Upper lobe of right lung (tissue), 1 donor: ENCODE data around the gene INTS11. TPM values are rescaled to one million over a fixed set of nuclear protein-coding genes. Genes with fewer than 3 reads are reported as not detected.
"Not testable (repeated sequence)": the region's sequence is repeated elsewhere in the genome, so short reads cannot be mapped to it uniquely, and the experiment has no call there.

Source experiments
- ATAC-seq: fragments of 200-7000 bp; cut with Tn5 transposase; one replicate; pipeline ENCODE4 v1.9.1; 2020; ENCODE audit warnings: mild to moderate bottlenecking, moderate library complexity
- DNase-seq: peaks from one replicate; pipeline ENCODE4 v3.0.0-alpha.2; 2020
- H3K27ac ChIP-seq: fragments of 200-600 bp; one replicate; pipeline ENCODE4 v1.8.0; 2022
- H3K27me3 ChIP-seq: fragments of 200-600 bp; one replicate; pipeline ENCODE4 v1.8.0; 2022; ENCODE audit warnings: mild to moderate bottlenecking
- H3K36me3 ChIP-seq: fragments of 200-600 bp; one replicate; pipeline ENCODE4 v1.8.0; 2022
- H3K4me1 ChIP-seq: fragments of 200-600 bp; one replicate; pipeline ENCODE4 v1.8.0; 2022
- H3K4me3 ChIP-seq: fragments of 200-600 bp; one replicate; pipeline ENCODE4 v1.8.0; 2022; ENCODE audit warnings: mild to moderate bottlenecking
- H3K9me3 ChIP-seq: fragments of 200-600 bp; one replicate; pipeline ENCODE4 v1.8.0; 2022
- intact Hi-C: fragments of 100-400 bp; cut with DNase I; formaldehyde crosslinking; loops from one replicate; pipeline ENCODE4 v1.11.0; 2022
- total RNA-seq: library from RNA; stranded (reverse); fragmentation: NEBNext Ultra II Directional; extraction: Animal tissue kit (Norgen Biotek cat#: 25700); gene quantifications from one replicate; pipeline ENCODE4 v1.2.1, GENCODE V29; 2021
- TF ChIP-seq, protein P1 (sequence below): fragments of 200-600 bp; IDR thresholded peaks from one replicate; pipeline ENCODE4 v1.8.0; 2022; ENCODE audit warnings: antibody characterized with exemption
- donor health status: DM: no; HTN: yes; CAD: no; lungs with severe emphysema.

INTS11 gene
- total RNA-seq, 1 donor from 2014 or later = 81.9 TPM

DNA sequence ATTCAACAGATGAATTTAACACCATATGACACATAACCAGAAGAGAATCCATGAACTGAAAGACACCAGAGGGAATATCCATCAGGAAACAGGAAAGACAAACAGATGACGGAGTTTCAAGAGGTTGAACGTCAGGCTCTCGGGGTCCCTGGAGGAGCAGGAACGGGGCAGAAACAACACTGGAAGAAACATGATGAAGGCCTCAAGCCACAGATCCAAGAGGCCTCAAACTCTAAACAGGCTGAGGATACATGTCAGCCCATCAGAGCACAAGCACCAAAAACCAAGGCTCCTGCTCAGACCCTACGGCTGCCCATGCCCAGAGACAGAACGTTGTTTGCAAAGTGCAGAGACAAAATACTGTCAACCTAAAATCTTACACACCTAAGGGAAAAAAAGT, 7.0 kb downstream of the INTS11 start:
- peak overlapping the region; percentile 72 for H3K27ac ChIP-seq
- intact Hi-C loops = no loop called here
- H3K9me3 ChIP-seq = no peaks in the 10 kb centered on the region
- DNase-seq (no peak), ATAC-seq (no peak)
- TF ChIP-seq, protein P1, sequence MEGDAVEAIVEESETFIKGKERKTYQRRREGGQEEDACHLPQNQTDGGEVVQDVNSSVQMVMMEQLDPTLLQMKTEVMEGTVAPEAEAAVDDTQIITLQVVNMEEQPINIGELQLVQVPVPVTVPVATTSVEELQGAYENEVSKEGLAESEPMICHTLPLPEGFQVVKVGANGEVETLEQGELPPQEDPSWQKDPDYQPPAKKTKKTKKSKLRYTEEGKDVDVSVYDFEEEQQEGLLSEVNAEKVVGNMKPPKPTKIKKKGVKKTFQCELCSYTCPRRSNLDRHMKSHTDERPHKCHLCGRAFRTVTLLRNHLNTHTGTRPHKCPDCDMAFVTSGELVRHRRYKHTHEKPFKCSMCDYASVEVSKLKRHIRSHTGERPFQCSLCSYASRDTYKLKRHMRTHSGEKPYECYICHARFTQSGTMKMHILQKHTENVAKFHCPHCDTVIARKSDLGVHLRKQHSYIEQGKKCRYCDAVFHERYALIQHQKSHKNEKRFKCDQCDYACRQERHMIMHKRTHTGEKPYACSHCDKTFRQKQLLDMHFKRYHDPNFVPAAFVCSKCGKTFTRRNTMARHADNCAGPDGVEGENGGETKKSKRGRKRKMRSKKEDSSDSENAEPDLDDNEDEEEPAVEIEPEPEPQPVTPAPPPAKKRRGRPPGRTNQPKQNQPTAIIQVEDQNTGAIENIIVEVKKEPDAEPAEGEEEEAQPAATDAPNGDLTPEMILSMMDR = no peak
- peaks cover 49% of the 10 kb centered on the region for H3K36me3 ChIP-seq
- H3K4me1 ChIP-seq = peaks cover 15% of the 10 kb centered on the region
- no peak overlapping the region for H3K4me3 ChIP-seq
- no peaks in the 10 kb centered on the region for H3K27me3 ChIP-seq

DNA sequence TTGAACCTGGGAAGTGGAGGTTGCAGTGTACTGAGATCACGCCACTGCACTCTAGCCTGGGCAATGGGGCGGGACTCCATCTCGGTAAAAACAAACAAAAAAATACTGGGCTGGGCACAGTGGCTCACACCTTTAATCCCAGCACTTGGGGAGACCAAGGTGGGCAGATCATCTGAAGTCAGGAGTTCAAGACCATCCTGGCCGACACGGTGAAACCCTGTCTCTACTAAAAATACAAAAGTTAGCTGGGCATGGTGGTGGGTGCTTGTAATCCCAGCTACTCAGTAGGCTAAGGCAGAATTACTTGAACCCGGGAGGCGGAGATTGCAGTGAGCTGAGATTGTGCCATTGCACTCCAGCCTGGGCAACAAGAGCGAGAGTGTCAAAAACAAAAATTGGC, 8.3 kb downstream of the INTS11 start:
- H3K27ac ChIP-seq, DNase-seq, H3K9me3 ChIP-seq, ATAC-seq, intact Hi-C loops, H3K27me3 ChIP-seq, H3K4me3 ChIP-seq: not testable (repeated sequence)
- Histone ChIP-seq H3K36me3 (peaks cover 60% of the 10 kb centered on the region), H3K4me1 (peaks cover 12% of the 10 kb centered on the region)

DNA sequence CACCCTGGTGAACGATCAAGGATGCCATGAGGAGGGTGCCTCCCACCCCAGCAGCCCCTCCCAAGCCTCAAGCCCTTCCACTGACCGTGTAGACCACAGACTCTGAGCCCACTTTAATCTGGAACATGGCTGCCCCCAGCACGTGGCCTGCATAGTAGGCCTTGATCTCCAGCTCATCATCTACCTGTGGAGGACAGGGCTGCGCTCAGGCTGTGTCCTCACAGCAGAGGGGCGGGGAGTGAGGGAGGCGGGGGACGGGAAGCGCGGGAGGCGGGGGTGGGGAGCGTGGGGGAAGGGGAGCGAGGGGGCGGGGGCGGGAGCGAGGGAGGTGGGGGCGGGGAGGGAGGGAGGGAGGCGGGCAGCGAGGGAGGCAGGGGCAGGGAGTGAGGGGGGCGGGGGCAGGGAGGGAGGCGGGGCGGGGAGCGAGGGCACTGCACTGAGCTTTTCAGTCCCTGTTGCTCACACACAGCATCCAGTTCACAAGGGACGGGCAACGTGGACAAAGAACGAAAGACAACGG, 9.0 kb downstream of the INTS11 start:
- Histone ChIP-seq H3K4me3 (no peak overlapping the region), H3K4me1 (peaks cover 7% of the 10 kb centered on the region), H3K36me3 (peaks cover 64% of the 10 kb centered on the region), H3K27ac (no peak overlapping the region), H3K9me3 (no peaks in the 10 kb centered on the region), H3K27me3 (no peaks in the 10 kb centered on the region)
- TF ChIP-seq, protein P1 = no peak
- no peak for ATAC-seq
- intact Hi-C loops = no loop called here
- DNase-seq = no peak

DNA sequence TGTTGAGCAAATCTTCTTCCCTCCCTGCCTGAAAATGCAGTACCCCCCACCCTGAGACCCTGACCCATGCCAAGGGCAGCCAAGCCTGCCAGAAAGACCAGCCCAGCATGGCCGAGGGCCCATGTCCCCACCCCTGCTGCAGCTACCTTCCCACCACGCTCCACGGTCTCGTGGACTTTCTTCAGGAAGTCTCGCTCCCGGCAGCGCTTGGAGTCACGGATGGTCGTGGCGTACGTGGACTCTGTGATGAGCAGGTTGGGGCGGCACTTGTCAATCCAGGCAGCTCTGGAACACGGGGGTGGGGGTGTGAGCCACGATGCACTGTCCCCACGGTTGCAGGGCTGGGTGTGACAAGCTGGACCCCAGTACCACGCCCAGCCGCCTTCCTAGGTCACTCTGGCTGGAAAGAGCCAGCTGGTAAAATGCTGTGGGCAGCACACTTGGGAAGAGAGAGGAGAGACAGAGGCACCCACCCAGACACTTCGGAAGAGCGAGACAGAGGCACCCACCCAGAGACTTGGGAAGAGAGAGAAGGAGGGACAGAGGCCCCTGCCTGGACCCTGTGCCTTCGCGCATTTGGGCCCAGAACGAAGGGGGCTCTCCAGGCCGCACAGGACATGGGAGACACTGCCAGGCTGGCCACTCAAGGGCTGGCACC, 9.7 kb downstream of the INTS11 start:
- H3K9me3 ChIP-seq = no peaks in the 10 kb centered on the region
- peaks cover 9% of the 10 kb centered on the region for H3K4me1 ChIP-seq
- H3K4me3 ChIP-seq = no peak overlapping the region
- H3K27me3 ChIP-seq = no peaks in the 10 kb centered on the region
- intact Hi-C loops = no loop called here
- ATAC-seq = no peak
- TF ChIP-seq, protein P1 = no peak
- H3K27ac ChIP-seq = no peak overlapping the region
- H3K36me3 ChIP-seq = peaks cover 64% of the 10 kb centered on the region
- no peak for DNase-seq

DNA sequence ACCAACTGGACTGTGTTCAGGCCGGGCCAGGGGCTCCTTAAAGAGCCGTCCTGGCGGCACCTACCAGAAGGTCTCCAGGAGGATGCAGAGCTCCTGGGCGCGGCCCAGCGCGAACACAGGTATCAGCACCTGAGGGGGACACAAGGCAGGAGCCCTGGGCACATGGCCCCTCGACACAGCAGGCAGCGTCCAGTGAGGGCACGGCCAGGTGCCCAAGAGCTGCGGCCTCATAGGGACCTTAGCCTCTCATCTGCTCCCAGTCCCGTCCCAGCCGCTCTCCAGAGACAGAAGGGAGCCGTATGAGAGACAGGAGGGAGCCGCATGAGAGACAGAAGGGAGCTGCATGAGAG, 10.2 kb downstream of the INTS11 start:
- H3K36me3 ChIP-seq = peaks cover 61% of the 10 kb centered on the region

DNA sequence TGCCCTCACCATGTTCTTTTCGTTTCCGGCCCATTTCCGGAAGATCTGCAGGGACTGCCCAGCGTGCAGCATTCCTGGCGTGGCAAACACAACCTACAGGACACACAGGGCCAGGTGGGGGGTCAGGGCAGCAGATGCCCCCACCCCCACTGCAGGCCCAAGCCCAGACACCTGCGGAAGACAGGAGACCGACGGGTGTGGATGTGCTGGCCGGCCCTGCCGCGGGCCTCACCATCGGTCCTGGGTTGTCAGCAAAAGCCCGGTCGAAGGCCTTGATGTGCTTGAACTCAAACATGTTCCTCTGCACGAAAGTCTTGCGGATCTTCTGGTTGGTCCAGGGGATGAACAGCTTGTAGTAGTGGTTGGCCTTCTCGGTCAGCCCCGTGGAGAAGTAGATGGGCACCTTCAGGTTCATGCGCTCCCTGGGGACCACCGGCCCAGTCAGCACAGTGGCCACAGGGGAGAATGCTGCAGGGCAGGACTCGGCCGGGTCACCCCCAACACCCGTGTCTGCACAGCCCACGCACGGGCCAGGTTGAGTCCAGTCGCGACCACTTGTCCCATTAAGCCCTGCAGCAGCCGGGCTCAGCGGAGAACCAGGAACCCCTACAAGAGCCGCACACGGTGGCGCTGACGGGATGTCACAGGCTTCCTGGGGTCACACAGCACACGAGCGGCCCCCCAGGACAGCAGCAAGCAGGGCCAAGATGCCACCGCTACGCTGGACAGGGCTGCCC, 10.8 kb downstream of the INTS11 start:
- TF ChIP-seq, protein P1 = no peak
- intact Hi-C loops = no loop called here

More for the DNA sequence above, 10.2 kb downstream of the INTS11 start:
- Histone ChIP-seq H3K9me3 (no peaks in the 10 kb centered on the region), H3K27ac (no peak overlapping the region), H3K27me3 (no peaks in the 10 kb centered on the region), H3K4me3 (no peak overlapping the region), H3K4me1 (peaks cover 15% of the 10 kb centered on the region)
- intact Hi-C loops = no loop called here
- DNase-seq (no peak), ATAC-seq (no peak)
- TF ChIP-seq, protein P1 = no peak

More for the DNA sequence above, 10.8 kb downstream of the INTS11 start:
- Histone ChIP-seq H3K27me3 (no peaks in the 10 kb centered on the region), H3K4me1 (peaks cover 19% of the 10 kb centered on the region), H3K36me3 (peaks cover 56% of the 10 kb centered on the region), H3K9me3 (no peaks in the 10 kb centered on the region), H3K4me3 (no peak overlapping the region), H3K27ac (no peak overlapping the region)
- DNase-seq (no peak), ATAC-seq (no peak)
